ENCODE measurements around the gene DUSP8.

The DUSP8 gene

DNA sequence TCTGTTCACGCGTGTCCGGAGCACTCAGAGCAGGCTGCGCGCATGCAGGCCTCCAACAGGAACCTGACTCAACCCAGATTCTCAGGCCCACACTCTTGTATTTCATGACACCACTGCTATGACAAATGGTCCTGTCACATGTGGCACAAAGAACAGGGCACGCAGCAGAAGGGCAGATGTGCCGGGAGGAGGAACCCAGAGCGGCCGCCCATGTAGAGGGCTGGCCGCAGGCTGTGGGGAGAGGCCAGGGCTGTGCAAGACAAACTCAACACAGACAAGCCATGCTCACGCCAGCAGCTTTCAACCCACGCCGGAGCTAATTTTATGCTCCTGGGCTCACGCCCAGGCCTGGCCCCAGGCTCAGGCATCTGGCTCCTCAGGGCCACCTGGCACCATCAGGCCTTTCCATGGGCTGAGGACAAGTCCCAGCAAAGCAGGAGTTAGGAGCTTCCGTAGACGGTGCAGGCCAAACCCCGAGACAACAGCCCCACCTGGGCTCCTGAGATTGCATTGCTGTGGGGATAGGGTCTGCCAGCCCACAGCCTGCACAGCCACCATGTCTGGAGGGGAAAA, 40.0 kb downstream of the DUSP8 start:
- peak; percentile 32 for DNase-seq

DNA sequence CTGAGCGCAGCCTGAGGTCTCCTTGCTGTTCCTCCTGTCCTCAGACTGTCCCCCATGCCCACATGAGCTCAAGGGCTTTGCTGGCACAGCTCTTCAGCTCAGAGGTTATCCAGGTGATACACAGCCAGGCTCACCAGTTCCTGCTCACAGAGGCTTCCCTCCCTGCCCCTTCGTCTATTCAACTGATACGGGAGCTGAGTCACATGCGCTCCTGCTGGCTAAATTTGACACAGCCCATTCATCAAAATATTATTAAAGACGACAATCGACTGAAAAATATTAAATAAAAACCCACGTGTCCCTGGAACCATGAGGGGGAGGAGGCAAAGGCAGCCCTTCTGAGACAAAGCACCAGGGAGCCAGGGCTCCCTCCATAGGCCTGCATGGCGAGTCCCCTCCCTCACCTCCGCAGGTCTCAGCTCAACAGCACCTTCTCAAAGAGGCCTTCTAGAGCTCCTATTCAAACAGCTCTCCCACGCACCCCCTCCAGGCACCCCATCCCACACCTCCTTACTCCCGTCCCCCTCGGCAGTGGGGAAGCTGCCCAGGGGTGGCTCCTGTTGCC, 40.5 kb downstream of the DUSP8 start:
- DNase-seq = no peak

DNA sequence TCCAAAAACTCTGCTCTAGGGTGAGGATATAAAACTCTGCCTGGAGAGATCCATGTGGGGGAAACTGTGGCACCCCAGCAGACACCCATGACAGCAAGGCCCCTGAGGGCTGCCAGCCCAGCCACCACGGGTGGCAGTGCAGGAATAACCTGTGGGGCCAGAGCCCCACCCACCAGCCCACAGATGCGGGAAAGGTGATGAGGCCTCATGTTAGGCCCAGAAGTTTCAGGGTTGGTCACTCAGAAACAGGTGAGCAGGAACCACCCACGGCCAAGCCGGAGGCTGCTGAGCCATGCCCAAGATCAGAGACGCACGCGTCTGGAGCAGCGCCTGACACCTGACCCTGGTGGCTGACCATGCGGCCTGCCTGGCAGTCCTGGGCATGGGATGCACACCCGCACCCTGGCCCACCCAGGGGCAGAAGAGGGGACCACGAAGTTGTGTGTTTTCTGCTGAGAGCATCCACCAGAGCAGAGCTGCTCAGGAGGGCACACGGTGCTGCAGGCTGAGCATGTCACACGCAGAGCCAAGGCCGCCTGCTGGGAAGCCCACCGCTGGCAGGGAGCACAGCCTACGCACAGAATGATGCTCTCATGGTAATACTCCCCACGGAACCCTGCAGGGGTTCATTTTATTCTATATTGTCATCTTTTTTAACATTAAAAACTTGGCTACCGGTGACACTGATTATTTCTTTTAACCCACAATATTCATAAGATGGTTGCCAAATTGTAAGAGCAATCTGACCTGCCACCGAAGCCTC, 41.2 kb downstream of the DUSP8 start:
- no peak for DNase-seq

DNA sequence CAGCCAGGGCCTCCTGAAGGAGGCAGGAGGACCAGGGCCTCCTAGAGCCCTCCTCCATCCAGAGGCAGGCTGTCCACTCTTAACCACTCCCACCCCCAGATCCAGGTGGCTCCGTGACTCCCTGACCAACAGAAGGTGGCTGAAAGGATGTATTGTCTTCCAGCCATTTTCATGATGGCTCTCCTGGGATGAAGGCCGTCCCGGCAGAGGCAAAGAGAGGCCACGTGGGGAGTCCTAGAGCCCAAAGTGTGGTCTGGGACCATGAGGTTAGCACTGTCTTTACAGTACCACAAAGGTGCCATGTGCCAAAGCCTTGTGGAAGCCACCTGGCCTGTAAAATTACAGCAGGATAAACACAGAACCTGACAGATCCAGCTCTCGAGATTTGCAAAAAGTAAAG, 42.3 kb downstream of the DUSP8 start:
- DNase-seq = no peak

DNA sequence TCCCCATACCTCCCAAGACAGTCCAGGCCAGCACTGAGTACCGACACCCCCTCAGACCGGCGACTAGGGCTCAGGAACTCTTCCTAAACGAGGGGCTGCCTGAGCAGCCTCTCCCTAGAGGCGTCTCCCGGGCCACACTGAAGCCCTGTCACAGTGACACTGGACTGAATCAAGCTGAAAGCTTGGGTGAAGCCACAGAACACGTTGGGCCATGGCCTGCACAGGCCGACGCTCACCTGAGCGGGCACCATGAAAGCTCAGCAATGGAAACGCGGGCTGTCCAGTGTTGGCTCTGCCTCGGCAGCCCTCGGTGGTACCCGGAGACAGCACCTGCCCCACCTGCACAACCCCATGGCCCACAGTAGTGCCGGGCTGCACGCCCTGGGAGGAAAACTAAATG, 42.8 kb downstream of the DUSP8 start:
- DNase-seq = no peak

DNA sequence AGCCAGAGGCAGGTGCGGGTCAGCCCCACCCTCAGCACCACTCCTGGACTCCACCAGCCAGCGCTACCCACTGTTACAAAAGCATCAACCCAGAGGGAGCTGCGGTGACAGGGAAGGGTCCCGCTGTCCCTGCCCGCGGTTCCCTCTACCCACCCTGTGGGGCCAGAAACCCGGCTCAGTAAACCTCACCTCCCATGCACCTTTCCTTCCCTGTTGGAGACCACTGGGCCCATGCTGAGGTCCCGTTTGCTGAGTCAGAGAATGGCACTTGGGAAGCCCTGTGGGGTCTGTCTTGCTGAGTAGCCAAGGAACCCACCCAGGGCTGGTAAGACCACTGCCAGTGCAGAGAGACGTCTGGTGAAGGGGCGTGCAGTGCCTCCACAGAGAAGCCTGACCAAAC, 43.4 kb downstream of the DUSP8 start:
- DNase-seq = no peak

DNA sequence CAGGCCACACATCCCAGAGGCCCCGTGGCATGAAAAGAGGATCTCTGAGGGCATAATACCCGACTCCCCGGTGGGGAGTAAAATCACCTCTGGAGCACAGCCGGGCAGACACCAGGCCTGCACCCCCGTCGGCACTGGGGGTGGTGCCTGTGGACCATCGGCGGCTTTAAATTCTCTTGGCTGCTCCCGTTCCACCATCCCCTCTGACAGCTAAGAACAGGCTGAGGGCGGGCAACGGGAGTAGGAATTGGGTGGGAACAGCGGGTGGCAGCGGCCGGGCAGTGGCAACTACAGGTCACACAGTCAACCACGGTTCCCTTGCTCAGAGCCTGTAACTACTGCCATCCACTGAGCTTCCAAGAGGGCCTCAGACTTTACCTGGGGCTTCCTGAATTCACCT, 45.3 kb downstream of the DUSP8 start:
- DNase-seq = no peak

DNA sequence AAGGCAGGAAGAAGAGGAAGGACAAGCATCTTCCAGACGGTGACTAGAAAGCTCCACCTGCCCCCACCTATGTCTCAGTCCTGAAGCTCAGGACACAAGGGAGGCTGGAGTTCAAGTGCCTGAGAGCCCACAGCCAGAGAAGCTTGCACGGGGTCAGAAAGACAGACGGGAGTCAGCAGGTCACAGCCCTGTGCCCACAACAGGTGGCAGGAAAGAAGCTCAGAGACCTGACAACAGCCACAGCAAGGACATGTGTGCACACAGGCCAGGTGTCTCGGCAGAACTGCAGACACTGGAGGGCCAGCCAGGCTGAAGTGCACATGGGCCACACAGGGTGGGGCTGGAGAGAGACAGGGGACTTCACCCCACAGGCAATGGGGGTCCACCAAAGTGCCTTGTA, 48.3 kb downstream of the DUSP8 start:
- DNase-seq = no peak

DNA sequence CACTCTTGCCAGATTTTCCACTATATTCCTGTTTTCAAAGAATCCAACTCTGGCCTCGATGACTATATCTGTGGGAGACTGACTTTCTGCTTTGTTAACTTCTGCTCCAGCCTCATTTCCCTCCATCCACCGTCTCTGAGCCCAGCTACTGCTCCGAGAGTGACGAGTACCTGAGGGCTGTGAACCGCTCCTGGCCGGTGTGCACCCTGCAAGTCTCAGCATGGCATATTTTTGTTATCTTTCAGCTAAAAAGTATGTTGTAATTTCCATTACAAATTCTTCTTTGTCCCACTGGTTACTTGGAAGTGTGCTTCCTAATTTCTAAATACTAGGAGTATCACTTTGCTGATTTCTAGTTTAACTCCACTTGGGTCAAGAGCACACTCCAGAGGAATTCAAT, 49.0 kb downstream of the DUSP8 start:
- no peak for DNase-seq

DNA sequence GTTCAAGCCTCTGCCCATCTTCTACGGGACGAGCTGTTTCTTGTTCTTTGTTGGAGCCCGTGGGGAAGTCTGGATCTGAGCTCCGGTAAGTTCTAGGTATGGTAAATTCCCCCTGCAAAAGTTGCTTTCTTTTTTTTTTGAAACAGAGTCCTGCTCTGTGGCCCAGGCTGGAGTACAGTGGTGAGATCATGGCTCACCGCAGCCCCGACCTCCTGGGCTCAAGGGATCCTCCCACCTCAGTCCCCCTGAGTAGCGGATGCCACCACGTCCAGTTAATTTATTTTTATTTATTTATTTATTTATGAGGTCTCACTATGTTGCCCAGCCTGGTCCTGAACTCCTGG, 50.0 kb downstream of the DUSP8 start:
- DNase-seq = no peak

DNA sequence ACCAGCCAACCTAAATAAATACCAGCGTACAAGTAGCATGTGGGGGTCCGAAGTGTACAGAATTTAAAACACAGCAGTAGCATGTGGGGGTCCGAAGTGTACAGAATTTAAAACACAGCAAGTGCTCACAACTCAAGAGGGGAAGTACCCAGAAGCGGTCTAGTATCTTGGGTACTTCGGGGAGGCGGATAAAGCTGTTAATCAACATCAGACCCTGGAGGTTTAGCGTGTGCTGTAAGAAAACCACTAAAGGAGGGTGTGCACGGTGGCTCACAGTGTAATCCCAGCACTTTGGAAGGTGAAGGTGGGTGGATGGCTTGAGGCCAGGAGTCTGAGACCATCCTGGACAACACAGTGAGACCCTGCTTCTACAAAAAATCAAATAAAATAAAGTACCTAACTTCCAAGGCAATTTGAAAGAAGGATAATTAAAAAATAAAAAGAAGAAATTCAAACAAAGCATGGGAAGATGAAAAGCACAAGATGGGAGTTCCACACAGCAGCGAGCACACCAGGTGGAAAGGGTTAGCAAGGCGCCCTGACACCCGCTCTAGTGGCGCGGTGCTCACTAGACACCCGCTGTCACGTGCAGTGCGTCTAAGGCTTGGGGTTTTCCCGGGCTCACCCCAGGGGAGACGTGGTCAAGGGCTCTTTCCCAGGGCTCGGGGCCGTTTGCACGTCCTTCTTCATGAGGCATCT, 50.5 kb downstream of the DUSP8 start:
- DNase-seq = no peak

DNA sequence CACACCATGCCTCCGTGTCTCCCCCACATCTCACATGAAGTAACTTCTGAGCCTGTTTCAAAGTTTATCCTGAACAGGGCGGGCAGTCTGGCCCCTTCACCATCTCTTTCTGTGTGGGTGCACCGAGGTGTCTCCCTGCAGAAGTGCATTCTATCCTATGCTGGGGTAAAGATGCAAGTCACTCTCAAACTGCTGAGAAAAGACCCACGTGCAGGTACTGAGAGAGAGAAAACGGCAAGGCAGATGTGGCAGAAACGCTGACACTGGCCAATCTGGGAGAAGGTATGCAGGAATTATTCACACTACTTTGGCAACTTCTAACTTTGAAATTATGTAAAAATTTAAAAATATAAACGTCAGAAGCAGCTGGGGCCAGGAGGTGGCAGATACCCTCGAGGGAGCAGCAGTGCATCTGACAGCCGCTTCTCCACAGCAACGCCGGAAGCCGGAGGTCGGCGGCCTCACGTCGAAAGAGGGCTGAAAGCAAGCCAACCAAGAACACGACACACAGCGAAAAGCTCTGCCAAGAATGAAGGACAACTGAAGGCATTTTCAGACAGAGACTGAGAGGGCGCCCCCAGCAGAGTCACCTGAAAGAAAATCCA, 51.3 kb downstream of the DUSP8 start:
- DNase-seq = no peak

DNA sequence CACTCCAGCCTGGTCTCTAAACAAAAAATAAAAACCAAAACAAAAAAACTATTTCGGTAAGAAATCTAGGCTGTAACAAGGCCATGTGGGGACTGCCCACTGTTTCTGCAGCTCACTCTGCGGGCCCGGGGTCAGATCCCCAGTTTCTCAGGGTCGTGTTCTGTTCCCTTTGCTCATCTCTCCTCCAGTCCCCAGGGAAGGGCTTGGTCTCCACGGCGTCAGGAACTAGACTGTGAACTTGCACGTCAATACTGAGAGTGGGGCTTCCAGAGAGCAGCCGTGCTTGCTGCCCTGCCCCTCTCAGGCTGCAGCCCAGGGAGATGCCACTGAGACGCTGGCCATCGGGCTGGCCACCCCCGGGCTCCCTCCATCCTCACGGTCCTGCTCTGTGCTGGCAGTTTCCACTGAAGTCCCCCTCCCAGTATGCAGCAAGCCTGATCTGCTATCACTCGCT, 51.8 kb downstream of the DUSP8 start:
- DNase-seq = no peak

DNA sequence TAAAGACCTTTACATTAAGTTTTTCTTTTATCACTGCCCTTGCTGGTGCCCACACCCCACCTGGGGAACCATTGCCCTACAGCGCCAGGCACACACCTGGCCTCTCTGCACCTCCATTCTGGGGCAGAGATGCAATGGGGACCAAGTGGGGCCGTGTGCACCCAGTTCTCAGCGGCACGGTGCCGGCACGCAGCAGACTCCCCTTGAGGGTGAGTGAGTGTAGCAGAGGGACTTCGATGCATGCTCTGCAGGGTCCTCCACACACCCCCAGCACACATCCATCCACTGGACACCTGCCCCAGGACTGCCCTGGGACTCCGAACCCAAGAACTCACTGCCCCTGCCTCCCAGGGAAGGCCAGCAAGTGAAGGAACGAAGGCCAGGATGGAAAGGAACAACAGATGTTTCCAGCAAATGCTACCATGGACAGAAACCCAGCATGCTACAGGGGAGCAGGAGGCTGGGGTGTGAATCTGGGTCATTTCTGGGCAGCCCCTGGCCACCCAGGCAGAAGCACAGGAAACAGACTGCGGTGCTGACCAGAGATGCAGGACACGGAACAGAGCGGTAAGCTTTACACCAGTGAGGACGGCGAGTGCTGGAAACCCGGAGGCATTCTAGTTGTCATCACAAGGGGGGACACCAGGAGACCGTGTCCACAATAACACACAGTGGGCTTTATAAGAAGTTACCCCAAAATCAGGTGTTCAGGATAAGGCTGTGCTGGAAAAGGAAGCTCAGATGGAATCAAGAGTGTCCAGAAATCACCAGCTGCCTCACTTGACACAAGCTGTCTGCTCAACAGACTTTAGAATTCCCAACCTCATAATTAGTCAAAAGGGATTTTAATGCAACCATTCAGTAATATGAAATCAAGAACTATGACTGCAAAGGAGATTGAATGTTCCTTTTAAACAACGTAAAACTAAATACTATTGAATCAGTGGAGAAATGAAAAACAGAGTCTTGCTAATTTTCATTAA, 52.8 kb downstream of the DUSP8 start:
- DNase-seq = no peak

DNA sequence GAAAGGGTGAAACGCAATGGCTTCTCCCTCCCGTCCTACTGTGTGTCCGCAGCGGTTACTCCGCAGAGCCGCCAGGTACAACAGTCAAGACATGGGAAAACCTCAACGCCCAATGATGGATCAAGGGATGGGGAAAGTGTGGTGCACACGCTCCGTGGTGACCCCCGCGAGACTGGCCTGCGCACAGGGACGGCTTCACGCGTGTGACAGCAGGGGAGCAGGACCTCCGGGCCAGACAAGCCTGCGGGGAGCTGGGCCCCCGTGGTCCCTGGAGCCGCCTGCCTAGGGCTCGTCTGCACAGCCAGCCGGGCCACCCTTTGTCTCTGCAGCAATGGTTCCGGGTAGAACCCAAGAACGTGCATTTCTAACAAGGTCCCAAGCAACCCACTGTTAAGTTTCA, 53.8 kb downstream of the DUSP8 start:
- no peak for DNase-seq

DNA sequence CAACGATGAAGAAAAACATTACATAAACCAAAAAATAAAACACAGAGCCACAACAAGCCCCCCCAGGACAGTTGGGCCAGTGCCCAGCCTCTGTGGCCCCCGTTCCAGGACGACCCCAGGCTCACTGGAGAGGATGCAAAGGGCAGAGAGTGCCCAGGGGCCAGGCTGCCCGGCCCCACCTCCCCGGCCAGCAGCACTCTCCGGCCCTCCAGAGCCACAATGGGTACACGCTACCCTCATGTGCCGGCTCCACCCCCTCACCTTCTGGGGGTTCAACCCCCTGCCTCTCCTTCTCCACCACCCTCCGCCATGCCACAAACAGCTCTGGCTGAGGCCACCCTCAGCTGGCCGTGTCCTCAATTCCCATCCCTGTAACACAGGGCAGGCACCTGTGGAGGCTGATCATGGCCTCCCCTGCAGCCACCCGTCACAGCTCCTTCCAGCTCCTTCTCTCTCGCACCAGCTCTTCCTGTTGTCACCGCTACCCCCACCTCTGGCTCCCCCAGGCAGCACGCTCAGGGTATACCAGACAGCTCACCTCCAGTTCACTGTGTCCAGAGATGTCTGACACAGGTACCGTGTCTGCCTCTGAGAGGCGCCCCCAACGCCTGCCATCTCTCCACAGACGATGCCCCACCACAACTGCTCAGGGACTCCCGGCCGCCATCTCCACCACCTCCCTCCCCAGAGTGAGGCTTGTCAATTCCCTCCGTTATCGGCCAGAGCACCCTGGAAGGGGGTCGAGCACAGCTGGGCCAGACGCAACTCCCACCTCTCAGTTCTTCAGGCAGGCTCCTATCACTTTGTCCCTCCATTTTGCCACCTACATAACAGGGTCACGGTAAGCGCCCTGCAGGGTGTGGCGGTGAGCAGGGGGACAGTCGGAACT, 54.7 kb downstream of the DUSP8 start:
- no peak for DNase-seq

DNA sequence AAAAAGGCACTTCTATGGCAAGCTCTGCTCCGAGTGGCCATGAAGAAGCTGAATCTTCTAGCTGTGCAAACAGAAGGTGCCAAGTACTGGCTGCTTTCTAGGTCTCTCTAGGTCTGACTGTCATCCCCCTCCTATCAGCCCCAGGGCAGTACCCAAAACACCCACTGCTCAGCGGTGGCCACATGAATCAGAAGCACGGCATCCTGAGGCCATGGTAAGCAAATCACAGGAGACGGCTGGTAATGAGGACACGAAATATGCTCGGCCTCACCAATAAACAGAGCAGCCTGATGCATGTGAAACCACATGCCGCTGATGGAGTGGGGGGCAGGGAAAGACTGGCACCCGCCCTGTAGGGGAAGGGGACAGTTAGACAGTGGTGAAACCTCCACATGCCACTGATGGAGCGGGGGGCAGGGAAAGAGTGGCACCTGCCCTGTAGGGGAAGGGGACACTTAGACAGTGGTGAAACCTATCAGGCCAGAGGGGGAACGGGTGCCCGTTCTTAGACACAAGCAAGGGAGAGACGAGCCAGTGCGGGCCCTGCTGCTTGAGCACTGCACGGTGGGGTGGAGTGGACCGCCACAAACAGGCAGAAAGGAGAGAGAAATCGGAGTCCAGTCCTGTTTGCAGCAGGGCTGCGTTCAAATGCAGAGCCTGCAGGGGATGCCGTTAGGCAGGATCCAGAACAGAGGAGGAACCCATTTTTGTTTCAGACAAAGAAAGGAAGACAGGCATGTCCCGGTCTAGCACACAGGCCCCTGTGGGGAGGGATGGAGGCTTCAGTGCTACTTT, 55.6 kb downstream of the DUSP8 start:
- peak; percentile 36 for DNase-seq

DNA sequence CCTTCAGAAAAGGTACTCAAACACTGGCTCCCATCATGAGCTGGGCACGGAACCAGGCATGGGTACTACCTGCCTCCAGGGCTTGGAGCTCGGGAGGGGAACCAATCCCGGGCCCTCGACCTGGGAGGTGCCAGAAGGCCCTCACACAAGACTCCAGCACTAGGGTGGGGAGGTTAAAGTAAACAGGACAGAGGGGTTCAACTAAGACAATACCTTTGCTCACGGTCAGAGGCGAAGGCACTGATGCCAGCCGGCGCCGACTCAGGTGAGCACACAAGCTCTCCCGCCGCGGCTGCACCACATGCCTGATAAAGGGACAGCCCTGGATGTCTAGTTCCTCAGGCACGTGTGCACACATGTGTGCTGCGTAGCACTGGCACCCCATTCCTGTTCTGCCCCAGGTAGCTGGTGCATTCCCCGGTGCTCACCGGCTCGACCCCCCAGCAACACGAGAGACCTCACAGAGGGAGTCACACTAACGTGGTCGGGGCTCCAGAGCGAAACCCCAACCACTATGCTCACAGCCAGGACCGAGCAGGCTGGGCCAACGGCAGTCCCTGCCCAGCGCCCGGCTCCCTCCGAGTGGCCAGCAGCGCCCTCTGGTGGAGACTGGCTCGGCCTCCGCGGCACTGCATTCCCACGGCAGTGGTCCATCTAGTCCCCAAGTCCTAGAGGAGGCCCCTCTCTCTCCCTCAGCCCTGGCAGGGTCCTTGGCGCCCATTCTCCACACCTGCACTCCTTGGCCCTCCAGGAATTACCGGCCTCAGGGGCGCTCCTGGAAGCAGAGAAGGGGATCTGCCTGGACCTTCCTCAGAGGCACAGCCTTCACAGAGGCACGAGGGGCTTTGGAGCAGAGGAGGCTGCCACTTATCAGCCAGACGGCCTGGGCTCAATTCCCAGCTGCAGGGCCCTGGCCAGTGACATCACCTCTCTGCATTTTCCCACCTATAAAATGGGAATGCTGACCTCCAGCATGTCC, 56.7 kb downstream of the DUSP8 start:
- peak; percentile 43 for DNase-seq

Measured in fibroblast of skin of abdomen (primary cell).